Stromal cell of bone marrow (primary cell): ENCODE data around the gene NELFCD.
A peak's percentile ranks its signal among the peaks of the same experiment; 100 is the strongest.
"Not testable (repeated sequence)": the region's sequence is repeated elsewhere in the genome, so short reads cannot be mapped to it uniquely, and the experiment has no call there.

Source experiments
- DNase-seq: peaks from one replicate; pipeline ENCODE4 v3.0.0-alpha.2; 2012; ENCODE audit warnings: low read depth

NELFCD gene

GRCh38 chr20:59008715-59009336, 27.8 kb downstream of the NELFCD start:
- no peak for DNase-seq

GRCh38 chr20:59010321-59010994, 29.4 kb downstream of the NELFCD start:
- DNase-seq: no peak

- DNase-seq: peak; percentile 82
Observed at GRCh38 chr20:59010995-59011873, 30.2 kb downstream of the NELFCD start.

- DNase-seq: not testable (repeated sequence)
Observed at GRCh38 chr20:59011874-59012157, 30.8 kb downstream of the NELFCD start.

- DNase-seq: no peak
Observed at GRCh38 chr20:59013031-59013951, 32.2 kb downstream of the NELFCD start.

- DNase-seq: peak; percentile 65
Observed at GRCh38 chr20:59013959-59014608, 33.0 kb downstream of the NELFCD start.

- DNase-seq: no peak
Observed at GRCh38 chr20:59014680-59015389, 33.8 kb downstream of the NELFCD start.

- no peak for DNase-seq
Observed at GRCh38 chr20:59015411-59015810, 34.4 kb downstream of the NELFCD start.

- no peak for DNase-seq
Observed at GRCh38 chr20:59015812-59016711, 35.0 kb downstream of the NELFCD start.

GRCh38 chr20:59016795-59017492, 35.9 kb downstream of the NELFCD start:
- DNase-seq: no peak

GRCh38 chr20:59017493-59018231, 36.6 kb downstream of the NELFCD start:
- DNase-seq: no peak

- no peak for DNase-seq
Observed at GRCh38 chr20:59018817-59019216, 37.8 kb downstream of the NELFCD start.

GRCh38 chr20:59019217-59019616, 38.2 kb downstream of the NELFCD start, which contains the start of gene TUBB1:
TUBB1 (plus strand) TSS chr20:59019429; CDS start chr20:59019523, 94 bp downstream.
- DNase-seq: no peak

- DNase-seq: no peak
Observed at GRCh38 chr20:59020938-59021551, 40.0 kb downstream of the NELFCD start.

GRCh38 chr20:59022754-59023153, 41.7 kb downstream of the NELFCD start:
- no peak for DNase-seq

GRCh38 chr20:59023616-59024015, 42.6 kb downstream of the NELFCD start:
- DNase-seq: no peak

GRCh38 chr20:59024111-59024530, 43.1 kb downstream of the NELFCD start:
- no peak for DNase-seq

- no peak for DNase-seq
Observed at GRCh38 chr20:59025086-59025485, 44.0 kb downstream of the NELFCD start.
